Measurements from ENCODE around the gene TVP23C.
"Not testable (repeated sequence)": the region's sequence is repeated elsewhere in the genome, so short reads cannot be mapped to it uniquely, and the experiment has no call there.

The TVP23C gene

GRCh38 chr17:15526292-15527218 is 36.7 kb downstream of the TVP23C start:
- not testable (repeated sequence) for DNase-seq

- not testable (repeated sequence) for DNase-seq
Observed at GRCh38 chr17:15524990-15525985, 38.0 kb downstream of the TVP23C start.

GRCh38 chr17:15516150-15516549 is 47.1 kb downstream of the TVP23C start:
- DNase-seq: no peak

GRCh38 chr17:15514469-15514868 is 48.8 kb downstream of the TVP23C start:
- DNase-seq: no peak

- no peak for DNase-seq
Observed at GRCh38 chr17:15513856-15514459, 49.3 kb downstream of the TVP23C start.

- DNase-seq: no peak
Observed at GRCh38 chr17:15513058-15513791, 50.1 kb downstream of the TVP23C start.

GRCh38 chr17:15512071-15512709 is 51.1 kb downstream of the TVP23C start:
- DNase-seq: no peak

- no peak for DNase-seq
Observed at GRCh38 chr17:15511142-15511541, 52.1 kb downstream of the TVP23C start.

- no peak for DNase-seq
Observed at GRCh38 chr17:15510361-15510760, 52.9 kb downstream of the TVP23C start.

GRCh38 chr17:15509095-15509494 is 54.2 kb downstream of the TVP23C start:
- no peak for DNase-seq

GRCh38 chr17:15508466-15508865 is 54.8 kb downstream of the TVP23C start:
- no peak for DNase-seq

GRCh38 chr17:15507896-15508295 is 55.4 kb downstream of the TVP23C start:
- DNase-seq: no peak

- DNase-seq: no peak
Observed at GRCh38 chr17:15507001-15507400, 56.3 kb downstream of the TVP23C start.

GRCh38 chr17:15505708-15506107 is 57.6 kb downstream of the TVP23C start:
- not testable (repeated sequence) for DNase-seq

- DNase-seq: no peak
Observed at GRCh38 chr17:15503731-15504130, 59.6 kb downstream of the TVP23C start.

GRCh38 chr17:15502369-15503112 is 60.7 kb downstream of the TVP23C start:
- no peak for DNase-seq

GRCh38 chr17:15501793-15502192 is 61.5 kb downstream of the TVP23C start:
- DNase-seq: no peak

- DNase-seq: no peak
Observed at GRCh38 chr17:15501282-15501681, 62.0 kb downstream of the TVP23C start.

GRCh38 chr17:15498107-15498506 is 65.2 kb downstream of the TVP23C start:
- no peak for DNase-seq

GRCh38 chr17:15496735-15497670 is 66.3 kb downstream of the TVP23C start:
- DNase-seq: no peak

All from NCI-H2029 treated with DMSO at 0.1 percent for 48 hours (cell line).